ENCODE results near the gene RASGRP4.

Gene RASGRP4

GRCh38 chr19:38457690-38458405 lies 31.8 kb upstream of the RASGRP4 start (continued):
- TF ChIP-seq KLF8 (tag by site-specific recombination; IDR thresholded peaks at IDR 0.05) (no peak), PRDM2 (tag by site-specific recombination; IDR thresholded peaks at IDR 0.05; ENCODE audit: borderline replicate concordance) (no peak), ZNF214 (tag by site-specific recombination; IDR thresholded peaks at IDR 0.05; ENCODE audit: borderline replicate concordance) (no peak), ZNF600 (tag by site-specific recombination; IDR thresholded peaks at IDR 0.05) (no peak), EGR2 (tag by site-specific recombination; IDR thresholded peaks at IDR 0.05; ENCODE audit: low read depth) (peak; percentile 48; the same call in 1 of the 2 replicates), KLF9 (tag by site-specific recombination; IDR thresholded peaks at IDR 0.05; ENCODE audit: low read depth) (no peak), ZSCAN18 (tag by site-specific recombination; IDR thresholded peaks at IDR 0.05) (no peak), ZNF2 (tag by site-specific recombination; IDR thresholded peaks at IDR 0.05) (no peak), PRDM1 (tag by site-specific recombination; IDR thresholded peaks at IDR 0.05) (peak; percentile 95), RBAK (tag by site-specific recombination; IDR thresholded peaks at IDR 0.05) (no peak), ZNF19 (tag by site-specific recombination; IDR thresholded peaks at IDR 0.05; ENCODE audit: low read depth) (no peak), ZBTB17 (tag by site-specific recombination; IDR thresholded peaks at IDR 0.05) (peak; percentile 52), BCL11B (tag by site-specific recombination; IDR thresholded peaks at IDR 0.05; ENCODE audit: low read depth) (no peak), ZBTB11 (tag by site-specific recombination; conservative IDR thresholded peaks at IDR 0.05; ENCODE audit: low read depth) (no peak), ZNF404 (tag by site-specific recombination; IDR thresholded peaks at IDR 0.05) (no peak), ZNF776 (tag by site-specific recombination; IDR thresholded peaks at IDR 0.05; ENCODE audit: borderline replicate concordance) (no peak)
- TF ChIP-seq, protein P1, sequence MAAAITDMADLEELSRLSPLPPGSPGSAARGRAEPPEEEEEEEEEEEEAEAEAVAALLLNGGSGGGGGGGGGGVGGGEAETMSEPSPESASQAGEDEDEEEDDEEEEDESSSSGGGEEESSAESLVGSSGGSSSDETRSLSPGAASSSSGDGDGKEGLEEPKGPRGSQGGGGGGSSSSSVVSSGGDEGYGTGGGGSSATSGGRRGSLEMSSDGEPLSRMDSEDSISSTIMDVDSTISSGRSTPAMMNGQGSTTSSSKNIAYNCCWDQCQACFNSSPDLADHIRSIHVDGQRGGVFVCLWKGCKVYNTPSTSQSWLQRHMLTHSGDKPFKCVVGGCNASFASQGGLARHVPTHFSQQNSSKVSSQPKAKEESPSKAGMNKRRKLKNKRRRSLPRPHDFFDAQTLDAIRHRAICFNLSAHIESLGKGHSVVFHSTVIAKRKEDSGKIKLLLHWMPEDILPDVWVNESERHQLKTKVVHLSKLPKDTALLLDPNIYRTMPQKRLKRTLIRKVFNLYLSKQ (tag by site-specific recombination; IDR thresholded peaks at IDR 0.05; ENCODE audit: borderline replicate concordance): no peak
- TF ChIP-seq, protein P2, sequence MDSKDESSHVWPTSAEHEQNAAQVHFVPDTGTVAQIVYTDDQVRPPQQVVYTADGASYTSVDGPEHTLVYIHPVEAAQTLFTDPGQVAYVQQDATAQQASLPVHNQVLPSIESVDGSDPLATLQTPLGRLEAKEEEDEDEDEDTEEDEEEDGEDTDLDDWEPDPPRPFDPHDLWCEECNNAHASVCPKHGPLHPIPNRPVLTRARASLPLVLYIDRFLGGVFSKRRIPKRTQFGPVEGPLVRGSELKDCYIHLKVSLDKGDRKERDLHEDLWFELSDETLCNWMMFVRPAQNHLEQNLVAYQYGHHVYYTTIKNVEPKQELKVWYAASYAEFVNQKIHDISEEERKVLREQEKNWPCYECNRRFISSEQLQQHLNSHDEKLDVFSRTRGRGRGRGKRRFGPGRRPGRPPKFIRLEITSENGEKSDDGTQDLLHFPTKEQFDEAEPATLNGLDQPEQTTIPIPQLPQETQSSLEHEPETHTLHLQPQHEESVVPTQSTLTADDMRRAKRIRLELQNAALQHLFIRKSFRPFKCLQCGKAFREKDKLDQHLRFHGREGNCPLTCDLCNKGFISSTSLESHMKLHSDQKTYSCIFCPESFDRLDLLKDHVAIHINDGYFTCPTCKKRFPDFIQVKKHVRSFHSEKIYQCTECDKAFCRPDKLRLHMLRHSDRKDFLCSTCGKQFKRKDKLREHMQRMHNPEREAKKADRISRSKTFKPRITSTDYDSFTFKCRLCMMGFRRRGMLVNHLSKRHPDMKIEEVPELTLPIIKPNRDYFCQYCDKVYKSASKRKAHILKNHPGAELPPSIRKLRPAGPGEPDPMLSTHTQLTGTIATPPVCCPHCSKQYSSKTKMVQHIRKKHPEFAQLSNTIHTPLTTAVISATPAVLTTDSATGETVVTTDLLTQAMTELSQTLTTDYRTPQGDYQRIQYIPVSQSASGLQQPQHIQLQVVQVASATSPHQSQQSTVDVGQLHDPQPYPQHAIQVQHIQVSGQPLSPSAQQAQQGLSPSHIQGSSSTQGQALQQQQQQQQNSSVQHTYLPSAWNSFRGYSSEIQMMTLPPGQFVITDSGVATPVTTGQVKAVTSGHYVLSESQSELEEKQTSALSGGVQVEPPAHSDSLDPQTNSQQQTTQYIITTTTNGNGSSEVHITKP (tag by site-specific recombination; IDR thresholded peaks at IDR 0.05): no peak
- TF ChIP-seq, protein P3, sequence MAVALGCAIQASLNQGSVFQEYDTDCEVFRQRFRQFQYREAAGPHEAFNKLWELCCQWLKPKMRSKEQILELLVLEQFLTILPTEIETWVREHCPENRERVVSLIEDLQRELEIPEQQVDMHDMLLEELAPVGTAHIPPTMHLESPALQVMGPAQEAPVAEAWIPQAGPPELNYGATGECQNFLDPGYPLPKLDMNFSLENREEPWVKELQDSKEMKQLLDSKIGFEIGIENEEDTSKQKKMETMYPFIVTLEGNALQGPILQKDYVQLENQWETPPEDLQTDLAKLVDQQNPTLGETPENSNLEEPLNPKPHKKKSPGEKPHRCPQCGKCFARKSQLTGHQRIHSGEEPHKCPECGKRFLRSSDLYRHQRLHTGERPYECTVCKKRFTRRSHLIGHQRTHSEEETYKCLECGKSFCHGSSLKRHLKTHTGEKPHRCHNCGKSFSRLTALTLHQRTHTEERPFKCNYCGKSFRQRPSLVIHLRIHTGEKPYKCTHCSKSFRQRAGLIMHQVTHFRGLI (tag by site-specific recombination; IDR thresholded peaks at IDR 0.05): no peak
